Measurements from ENCODE around the gene GAB1. TPM values are rescaled to one million over a fixed set of nuclear protein-coding genes. Genes with fewer than 3 reads are reported as not detected.

Gene GAB1
- total and polyA plus RNA-seq, 7 donors = 1.0 to 20.3 (median 10.1) TPM

- no peaks in the 10 kb centered on the region for H3K36me3 ChIP-seq (ENCODE audit: insufficient read depth in 1 of 2, low read depth in 1 of 2)
- no peak overlapping the region for H3K4me3 ChIP-seq
- no peak for TF ChIP-seq CTCF (IDR thresholded peaks at IDR 0.05)
- intact Hi-C loops (cut with DNase I) = loop anchor here (10.0 kb wide), 2 partner anchors 105 to 155 kb away; no protein-coding TSS in a partner anchor
- WGBS, 3 donors = 92 to 95% (median 94%) methylated on average over 6 of the region's 6 CpGs
- H3K27ac ChIP-seq = no peak overlapping the region
- no peak for DNase-seq
- no peaks in the 10 kb centered on the region for H3K27me3 ChIP-seq (ENCODE audit: insufficient read depth in 3 of 3, low read length in 2 of 3)
- no peaks in the 10 kb centered on the region for H3K4me1 ChIP-seq
- H3K9me3 ChIP-seq = no peaks in the 10 kb centered on the region
- ATAC-seq = no peak
Measured at GRCh38 chr4:143329985-143330384, 6.7 kb upstream of the GAB1 start.

DNA sequence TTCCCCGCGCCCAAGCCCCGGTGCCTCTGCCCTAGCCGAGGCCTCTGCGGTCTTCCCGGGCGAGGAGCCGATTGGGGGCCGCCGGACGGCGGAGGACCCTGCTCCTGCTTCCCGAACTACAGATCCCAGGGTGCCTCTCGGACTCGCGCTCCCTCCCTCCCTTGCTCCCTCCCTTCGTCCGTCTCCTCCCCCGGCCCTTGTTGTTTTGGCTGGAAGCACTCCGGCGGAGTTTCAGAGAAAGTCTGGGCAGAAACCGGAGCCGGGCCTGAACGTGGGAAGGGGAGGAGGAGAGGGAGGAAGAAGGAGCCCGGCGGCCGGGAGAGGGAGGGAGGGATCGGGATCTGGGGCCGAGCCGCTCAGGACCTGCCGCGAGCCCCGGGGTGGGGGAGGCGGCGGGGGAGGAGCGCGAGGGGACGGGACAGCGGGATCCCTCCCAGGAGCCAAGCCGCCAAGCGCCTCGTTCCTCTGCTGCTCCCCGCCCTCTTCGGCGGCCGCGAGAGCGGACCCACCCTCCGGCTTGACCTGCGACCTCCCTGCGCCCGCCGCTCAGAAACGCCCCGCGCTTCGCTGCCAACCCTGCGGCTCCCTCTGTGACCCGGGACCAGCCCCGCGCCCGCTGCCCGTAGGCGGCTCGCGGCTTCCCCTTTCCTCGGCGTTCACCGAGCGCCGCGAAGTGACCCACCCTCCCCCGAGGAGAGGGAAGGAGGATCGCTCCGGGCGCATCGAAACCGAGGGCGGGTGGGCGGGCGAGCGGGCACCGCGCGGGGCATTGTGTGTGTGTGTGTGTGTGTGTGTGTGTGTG, 496 bp upstream of the GAB1 start:
- peak; percentile 86 to 88 (median 86) for ATAC-seq
- H3K4me3 ChIP-seq = peak overlapping the region; percentile 97
- intact Hi-C loops (cut with DNase I) = loop anchor here (5.0 to 10.0 kb wide), 6 partner anchors 46 to 149 kb away; no protein-coding TSS in a partner anchor
- H3K27ac ChIP-seq = peak overlapping the region; percentile 97
- no peaks in the 10 kb centered on the region for H3K36me3 ChIP-seq (ENCODE audit: insufficient read depth in 1 of 2, low read depth in 1 of 2)
- peaks cover 27% of the 10 kb centered on the region for H3K4me1 ChIP-seq
- H3K27me3 ChIP-seq (ENCODE audit: insufficient read depth in 3 of 3, low read length in 2 of 3) = no peaks in the 10 kb centered on the region
- 0 to 1% (median 0%) methylated on average over 36 to 84 of the region's 85 CpGs for WGBS, 3 donors
- TF ChIP-seq CTCF (IDR thresholded peaks at IDR 0.05) = no peak
- no peaks in the 10 kb centered on the region for H3K9me3 ChIP-seq
- DNase-seq = peak; percentile 89 to 93

DNA sequence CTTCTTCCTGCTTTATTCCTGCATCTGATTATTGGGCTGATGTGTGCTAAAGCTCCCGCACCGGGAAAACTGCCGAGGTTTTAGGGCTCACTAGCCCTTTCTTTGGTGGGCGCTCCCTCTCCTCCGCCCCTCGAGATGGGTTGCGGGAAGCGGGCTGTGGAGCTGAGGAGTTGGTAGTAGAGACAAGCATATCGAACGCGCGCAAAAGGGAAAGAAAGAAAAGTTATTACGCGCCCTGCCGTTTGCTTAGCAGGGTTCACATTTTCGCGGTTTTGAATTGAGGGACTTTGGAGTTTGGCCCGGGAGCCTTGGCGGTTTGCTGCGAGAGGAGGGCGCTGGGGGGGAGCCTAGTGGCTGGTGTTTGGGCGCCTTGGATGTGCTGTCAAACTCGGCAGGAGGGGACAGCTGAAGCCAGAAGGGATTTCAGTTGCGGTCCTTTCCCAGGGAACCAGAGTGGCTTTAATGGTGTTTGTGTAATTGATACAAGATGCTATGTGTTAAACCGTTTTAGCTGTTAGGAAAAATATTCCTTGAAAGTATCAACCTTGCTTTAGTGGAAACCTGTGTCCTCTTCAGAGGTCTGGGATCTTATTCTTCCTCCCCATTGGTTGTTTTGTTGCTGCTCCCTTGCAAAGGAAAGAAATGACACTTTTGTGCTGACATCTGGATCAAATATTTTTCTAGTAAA, 1.1 kb downstream of the GAB1 start:
- 0 to 1% (median 0%) methylated on average over 25 of the region's 25 CpGs for WGBS, 3 donors

DNA sequence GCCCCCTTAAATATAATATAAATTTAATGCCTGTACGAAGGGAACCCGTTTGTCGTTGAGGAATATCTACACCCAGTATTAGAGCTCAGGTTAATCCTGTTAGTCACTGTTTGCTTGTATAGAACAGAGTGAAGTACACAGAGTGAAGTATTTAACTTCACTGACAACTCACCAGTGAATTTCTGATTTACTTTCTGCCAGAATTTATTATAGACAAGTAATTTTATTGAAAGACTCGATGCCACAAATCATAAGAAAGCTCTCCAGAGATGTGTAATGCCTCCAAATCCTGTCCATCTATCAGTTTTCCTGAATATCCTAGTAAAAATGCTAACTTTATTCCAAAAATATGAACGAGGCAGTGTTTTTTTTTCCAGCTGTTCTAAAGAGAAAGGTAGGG, 1.6 kb downstream of the GAB1 start:
- TF ChIP-seq CTCF (IDR thresholded peaks at IDR 0.05) = no peak
- Histone ChIP-seq H3K27ac (peak overlapping the region; percentile 97), H3K36me3 (ENCODE audit: insufficient read depth in 1 of 2, low read depth in 1 of 2) (no peaks in the 10 kb centered on the region), H3K4me1 (peaks cover 36% of the 10 kb centered on the region), H3K9me3 (no peaks in the 10 kb centered on the region), H3K27me3 (ENCODE audit: insufficient read depth in 3 of 3, low read length in 2 of 3) (no peaks in the 10 kb centered on the region), H3K4me3 (peak overlapping the region; percentile 97)
- intact Hi-C loops (cut with DNase I) = loop anchor here (5.0 to 10.0 kb wide), 6 partner anchors 44 to 146 kb away; no protein-coding TSS in a partner anchor
- 21 to 30% (median 24%) methylated on average over 5 of the region's 5 CpGs for WGBS, 3 donors
- no peak for DNase-seq
- ATAC-seq = no peak

More for the DNA sequence above, 1.1 kb downstream of the GAB1 start:
- Histone ChIP-seq H3K27ac (peak overlapping the region; percentile 97), H3K9me3 (no peaks in the 10 kb centered on the region), H3K4me1 (peaks cover 36% of the 10 kb centered on the region), H3K36me3 (ENCODE audit: insufficient read depth in 1 of 2, low read depth in 1 of 2) (no peaks in the 10 kb centered on the region), H3K27me3 (ENCODE audit: insufficient read depth in 3 of 3, low read length in 2 of 3) (no peaks in the 10 kb centered on the region), H3K4me3 (peak overlapping the region; percentile 97)
- TF ChIP-seq CTCF (IDR thresholded peaks at IDR 0.05) = no peak
- intact Hi-C loops (cut with DNase I) = loop anchor here (5.0 to 10.0 kb wide), 6 partner anchors 45 to 147 kb away; no protein-coding TSS in a partner anchor
- peak; percentile 50 to 59 for DNase-seq
- no peak for ATAC-seq

Measured in psoas muscle (tissue), 8 donors.